OCI-M2 (cell line): ENCODE data around the gene MLIP.

Experiments used
- DNase-seq: peaks from one replicate; lab custom pipeline; 2025; ENCODE audit not compliant: unreplicated experiment; lab: John Stamatoyannopoulos, UW

Gene MLIP

DNA sequence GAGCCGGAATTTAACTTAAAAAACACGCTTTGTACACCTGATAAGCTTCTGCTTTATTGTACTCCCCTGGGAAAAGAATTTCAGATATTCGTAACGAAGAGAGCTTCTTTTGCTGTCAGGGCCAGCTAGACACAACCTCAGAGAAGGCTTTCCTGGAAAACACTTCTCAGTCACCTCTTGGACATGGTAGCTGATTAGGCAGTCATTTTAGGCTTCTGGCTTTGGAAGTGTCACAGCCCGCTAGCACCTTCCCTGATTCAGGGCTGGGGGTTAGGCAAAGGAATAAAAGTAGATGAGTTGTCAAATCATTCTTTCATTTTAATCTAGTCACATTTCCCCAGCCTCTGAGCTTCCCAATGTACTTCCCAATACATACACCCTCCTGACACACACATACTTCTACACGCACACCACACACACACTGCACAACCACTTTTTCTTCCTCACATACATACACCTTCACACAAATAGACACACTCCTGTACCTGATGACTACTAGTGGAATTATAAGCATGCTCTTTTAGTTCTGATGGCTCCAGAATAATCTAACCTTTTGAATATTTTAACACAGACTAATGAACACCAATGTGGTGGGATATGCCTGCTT lies 162.1 kb downstream of the MLIP start:
- DNase-seq = no peak

DNA sequence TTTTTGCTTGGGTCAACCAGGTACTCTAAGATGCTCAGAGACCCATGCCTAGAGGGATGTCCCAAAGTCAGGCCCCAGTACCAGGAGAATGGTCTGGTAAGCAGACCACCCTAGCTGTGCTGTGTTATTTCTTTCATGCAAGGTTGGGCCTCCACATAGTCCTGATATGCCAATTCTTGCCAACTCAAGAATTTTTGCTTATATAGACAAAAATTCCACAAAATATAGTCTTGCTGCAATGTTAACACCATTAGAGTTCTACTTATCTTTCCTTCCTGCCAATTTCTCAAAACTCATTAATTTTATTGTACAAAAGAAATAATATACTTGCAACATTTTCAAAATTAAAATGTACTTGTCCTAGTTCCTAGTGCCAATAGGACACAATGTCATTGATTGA lies 163.1 kb downstream of the MLIP start:
- no peak for DNase-seq

DNA sequence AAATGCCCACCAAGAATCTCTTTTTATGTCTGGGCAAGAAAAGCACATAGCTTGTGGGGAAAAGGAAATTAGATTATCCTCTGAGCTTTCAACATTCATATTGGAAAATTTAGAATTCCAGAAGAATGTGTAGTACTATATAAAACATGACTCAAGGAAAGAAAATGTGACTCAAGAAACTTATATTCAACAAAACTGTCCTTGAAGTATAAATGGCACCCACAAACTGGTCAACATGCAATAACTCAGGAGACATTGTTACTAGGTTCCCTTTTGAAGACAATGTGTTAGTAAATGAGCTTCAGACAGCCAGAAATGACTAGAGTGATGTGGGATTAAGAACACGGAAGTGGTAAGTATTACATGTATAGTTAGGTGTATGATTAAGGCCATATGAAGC lies 170.9 kb downstream of the MLIP start:
- no peak for DNase-seq

DNA sequence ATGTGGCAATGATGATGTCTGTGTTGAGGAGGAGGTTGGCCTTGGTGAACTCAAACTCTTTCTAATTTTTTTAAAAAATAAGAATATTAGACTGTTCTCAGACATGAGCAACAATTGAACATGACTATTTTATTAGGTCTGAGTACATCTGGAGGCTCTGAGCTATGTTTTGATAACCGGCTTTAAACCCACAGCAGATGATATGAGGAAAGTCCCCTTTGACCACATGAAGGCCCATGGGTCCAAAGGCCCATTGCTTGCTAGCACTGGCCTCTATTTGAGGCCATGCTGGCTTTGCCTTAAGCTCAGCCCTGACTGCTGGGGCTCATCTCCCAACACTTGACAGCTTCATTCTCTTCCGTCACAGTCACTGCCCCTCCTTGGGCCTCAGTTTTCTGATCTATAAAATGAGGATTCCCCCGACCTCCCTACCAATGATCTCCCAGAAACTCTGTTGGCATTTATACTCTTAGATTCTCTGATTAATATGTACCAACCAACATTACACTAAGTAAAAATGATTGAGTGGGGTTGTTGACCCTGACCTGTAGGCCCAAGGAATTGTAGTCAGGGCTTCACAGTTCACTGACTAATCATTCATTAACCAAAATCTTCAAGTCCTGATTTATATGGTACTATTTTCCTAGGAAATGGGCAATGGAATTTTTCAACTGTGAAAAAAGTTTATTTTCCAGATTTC lies 173.1 kb downstream of the MLIP start:
- no peak for DNase-seq

DNA sequence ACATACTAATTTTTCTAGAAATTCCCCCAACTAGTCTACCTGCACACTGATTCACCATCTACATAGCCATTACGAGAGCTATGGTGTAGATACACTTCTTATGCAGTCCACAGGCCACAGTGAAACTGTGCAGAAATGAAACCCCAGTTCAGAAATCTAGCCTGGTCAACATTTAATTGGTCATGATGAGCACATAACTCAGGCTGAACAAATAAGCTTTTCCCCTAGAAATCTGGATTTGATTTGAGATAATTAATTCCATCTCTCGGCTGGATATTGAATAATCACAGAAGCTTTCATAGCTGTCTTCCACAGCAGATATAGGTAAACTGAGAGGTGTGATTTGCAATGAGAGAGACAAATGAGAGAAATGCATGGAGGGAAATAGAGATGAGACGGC lies 174.4 kb downstream of the MLIP start:
- DNase-seq = no peak

DNA sequence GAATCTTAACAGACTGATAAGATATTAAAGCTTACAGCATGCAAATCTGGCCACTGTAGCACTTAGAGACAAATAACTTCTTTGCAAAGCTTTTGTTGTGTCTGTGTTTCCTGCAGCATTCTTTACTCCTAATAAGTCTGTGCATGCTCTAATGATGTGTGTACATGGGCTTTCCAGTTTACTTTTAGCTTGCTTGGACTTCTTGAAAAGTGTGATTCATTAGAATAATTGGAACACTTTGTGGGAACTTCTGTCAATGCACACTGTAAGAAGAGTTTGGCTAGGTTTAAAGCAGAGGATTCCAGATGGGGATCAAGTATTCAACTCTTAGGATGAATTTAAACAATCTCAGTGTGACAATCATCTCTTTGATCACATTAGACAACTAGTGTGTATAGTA lies 174.9 kb downstream of the MLIP start:
- DNase-seq = no peak

DNA sequence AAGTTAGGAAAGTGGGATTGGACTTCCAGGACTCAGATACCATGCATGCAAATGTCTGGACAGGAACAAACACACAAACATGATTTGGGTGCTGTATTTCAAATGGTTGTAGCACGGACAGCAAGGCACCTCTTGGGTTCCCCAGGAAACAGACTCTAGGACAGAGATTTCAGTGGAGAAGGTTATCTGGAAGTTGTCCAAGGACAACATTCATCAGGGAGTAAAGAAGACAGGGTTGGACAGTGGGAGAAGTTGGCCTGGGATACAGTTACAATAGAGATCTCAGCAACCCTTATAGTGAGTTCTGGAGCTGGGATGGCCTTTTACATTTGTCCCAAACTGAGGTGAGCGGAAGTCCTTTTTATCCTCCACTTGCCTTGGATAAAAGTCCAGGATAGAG lies 177.2 kb downstream of the MLIP start:
- no peak for DNase-seq

DNA sequence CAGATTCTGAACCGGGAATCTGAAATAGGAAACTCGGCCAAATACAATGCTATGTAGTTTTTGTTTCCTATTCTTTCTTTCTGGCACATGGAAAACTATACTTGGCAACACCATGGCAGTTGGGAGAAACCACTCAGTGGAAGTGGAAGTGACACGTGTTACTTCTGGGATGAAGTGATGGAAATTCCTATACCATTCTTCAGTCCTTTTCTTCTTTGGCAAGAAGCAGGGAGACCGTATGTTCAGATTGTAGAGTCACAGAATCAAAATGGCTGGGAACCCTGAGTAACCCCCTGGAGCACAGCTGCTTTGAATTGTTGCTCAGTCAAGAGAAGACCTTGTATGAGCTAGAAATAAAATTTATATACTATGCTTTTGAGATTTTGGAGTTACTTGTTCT lies 178.2 kb downstream of the MLIP start:
- DNase-seq = no peak

DNA sequence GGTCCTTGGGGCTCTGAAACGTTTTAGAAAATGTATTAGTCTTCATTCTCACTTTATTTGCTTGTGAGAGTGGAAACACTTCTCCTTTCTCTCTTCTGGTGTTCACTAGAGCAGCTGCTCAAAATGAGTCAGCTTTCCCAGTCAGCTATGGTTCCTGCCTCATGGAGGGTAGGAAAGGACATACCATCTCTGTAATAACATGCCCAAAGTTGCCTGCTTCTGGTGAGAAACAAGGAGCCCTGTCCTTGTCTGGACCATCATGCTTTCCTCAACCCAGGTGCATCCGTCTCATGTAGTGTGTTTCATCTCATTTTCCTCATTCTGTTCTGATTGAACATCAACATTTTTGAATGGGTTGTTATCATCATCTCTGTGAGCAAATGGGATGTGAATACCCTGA lies 179.9 kb downstream of the MLIP start:
- no peak for DNase-seq

DNA sequence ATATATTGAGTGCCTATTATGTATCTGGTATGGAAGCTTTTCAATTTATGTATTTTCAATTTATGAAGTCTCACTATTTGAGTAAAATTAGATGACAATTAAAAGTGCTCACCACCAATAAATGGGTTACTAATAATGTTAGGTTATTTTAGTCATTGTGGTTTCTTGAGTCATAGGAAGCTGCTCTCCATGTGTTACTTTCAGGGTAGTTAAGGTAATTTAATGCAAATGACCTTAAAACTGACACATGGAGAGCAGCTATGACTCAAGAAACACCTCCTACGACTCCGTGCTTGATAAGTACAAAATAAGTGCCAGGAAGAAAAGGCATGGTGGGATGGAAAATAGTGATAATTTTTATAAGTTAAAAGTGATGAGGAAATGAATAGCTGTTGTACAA lies 180.5 kb downstream of the MLIP start:
- DNase-seq = no peak

DNA sequence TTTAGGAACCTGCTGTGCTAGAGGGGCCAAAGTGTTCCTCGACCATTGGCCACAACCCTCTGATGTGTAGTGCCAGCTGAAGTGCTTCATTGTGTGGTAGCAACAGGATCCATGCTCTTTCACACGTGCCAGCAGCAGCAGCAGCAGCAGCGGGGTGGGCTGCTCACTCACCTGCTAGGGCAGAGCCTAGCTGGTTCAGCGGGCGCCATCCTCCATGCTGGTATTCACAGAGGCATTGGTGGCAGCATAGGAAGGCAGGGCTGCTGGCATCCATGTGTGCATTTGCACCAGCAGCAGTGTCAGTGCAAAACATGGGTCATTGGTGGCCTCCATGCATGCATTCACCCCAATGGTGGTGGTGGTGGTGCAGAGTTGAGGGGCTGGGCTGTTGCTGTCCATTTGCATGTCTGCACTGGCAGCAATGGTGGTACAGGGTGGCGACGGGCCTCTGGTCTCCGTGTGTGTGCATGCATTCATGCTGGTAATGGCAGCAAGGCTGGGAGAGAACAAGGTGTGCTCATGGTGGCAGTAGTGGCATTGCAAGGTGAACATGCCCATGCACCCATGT lies 183.8 kb downstream of the MLIP start:
- DNase-seq = no peak

DNA sequence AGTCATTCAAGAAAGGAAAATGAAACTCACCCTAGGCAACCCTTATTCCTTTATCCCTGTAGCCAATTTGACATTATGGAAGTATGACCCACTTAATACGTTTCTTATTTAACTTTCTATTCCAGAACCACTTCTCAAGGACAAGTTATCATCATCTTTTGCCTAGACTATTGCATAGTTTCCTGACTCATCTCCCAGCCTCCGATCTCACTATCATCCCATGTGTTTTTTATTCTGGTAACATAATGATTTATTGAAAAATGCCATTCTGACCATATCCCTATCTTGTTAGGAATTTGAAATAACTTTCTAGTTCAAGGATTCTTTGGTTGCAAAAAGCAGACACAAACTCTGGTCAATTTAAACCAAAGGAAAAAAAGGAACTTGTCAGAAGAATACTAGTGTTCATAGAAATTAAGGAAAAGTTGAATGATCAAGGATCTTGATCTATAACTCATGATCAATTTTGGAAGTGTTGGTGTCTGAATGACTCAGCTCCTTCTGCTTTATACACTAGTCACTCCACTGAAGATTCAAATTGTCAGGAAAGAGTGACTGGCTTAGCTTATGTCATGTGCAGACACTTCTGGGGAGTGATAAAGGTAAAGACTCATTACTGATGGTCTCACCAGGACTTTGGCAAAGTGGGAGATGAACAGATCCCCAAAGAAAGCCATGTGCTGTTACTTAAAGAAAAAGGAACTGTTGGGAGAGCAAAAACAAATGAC lies 188.5 kb downstream of the MLIP start:
- DNase-seq = no peak

DNA sequence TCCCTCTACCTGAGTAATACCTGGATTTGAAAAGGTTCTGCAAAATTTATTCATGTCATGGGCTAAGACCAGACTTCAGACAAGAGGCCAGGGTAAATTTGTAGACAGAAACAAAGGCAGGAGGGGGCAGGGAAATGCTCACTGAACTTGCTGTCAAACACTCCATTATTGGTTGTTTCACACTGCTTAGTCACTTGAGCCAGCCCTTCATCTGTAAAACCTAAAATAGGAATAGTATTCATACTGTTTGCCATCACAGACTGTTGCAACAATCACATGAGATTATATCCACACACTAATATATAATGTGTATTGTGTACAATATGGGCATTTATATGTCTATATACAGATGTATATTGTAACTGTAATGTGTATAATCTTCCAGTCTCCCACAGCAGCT lies 190.5 kb downstream of the MLIP start:
- no peak for DNase-seq

DNA sequence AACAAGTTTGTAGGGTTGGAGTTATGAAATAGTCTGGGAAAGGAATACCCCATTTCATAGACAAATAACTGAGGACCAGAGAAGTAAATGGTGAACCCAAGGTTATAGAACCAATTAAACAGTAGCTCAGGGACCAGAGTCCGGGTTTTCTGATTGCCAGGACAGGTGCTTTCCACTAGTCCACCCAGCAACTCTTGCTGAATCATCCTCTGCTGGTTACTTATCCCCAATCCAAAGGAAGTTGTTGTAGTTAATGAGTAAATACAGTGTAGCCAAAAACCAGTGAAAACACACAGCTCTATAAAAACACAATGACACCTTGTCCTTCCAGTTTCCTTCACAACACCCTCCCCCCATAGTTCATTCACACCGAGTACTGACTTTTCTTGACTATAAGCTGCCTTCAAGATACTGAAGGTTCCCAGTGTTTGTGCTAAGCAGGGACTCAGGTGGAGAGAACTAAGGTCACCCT lies 196.2 kb downstream of the MLIP start:
- no peak for DNase-seq

DNA sequence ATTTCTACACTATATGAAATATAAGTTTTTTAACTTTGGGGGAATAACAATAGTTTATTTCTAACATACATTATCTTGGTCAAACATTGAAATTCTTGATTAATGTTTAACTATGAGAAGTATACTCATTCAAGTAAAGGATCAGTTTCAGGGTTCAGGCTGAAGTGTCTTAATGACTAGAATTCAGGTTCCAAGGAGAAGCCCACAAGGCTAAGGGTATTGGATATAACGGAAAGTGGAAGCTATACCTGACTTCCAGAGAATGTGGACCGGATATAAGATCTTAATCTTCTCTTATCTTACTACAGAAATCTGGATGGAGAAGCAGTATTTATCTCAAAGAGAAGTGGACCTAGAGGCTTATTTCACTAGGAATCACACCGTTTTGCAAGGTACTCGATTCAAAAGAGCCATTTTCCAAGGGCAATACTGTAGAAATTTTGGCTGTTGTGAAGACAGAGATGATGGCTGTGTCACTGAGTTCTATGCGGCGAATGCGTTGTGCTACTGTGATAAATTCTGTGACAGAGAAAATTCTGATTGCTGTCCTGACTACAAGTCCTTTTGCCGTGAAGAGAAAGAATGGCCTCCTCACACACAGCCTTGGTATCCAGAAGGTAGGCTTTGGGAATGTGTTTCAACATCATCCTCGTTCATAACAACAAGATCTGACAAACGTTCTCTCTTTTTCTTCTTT lies 197.2 kb downstream of the MLIP start, which contains the start of gene TINAG:
Gene TINAG (plus strand): TSS at position 153 of the 697 bp plus-strand sequence. CDS start 110 bp downstream, at position 263.
- no peak for DNase-seq

DNA sequence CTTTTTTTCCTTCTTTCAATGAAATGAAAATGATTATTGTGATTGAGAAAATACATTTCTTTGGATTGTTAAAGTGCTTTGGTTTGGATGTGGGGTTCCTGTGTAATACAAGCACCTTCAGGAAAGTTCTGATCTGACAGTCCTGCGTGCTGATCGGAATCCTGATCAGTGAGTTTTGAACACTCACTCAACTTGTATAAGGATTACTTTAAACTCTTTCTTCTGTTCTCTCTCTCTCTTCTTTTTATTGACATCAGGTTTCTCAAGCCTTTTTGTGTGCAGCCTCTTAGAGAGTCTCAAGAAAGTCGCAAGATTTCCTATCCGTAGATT lies 197.7 kb downstream of the MLIP start:
- DNase-seq = no peak

DNA sequence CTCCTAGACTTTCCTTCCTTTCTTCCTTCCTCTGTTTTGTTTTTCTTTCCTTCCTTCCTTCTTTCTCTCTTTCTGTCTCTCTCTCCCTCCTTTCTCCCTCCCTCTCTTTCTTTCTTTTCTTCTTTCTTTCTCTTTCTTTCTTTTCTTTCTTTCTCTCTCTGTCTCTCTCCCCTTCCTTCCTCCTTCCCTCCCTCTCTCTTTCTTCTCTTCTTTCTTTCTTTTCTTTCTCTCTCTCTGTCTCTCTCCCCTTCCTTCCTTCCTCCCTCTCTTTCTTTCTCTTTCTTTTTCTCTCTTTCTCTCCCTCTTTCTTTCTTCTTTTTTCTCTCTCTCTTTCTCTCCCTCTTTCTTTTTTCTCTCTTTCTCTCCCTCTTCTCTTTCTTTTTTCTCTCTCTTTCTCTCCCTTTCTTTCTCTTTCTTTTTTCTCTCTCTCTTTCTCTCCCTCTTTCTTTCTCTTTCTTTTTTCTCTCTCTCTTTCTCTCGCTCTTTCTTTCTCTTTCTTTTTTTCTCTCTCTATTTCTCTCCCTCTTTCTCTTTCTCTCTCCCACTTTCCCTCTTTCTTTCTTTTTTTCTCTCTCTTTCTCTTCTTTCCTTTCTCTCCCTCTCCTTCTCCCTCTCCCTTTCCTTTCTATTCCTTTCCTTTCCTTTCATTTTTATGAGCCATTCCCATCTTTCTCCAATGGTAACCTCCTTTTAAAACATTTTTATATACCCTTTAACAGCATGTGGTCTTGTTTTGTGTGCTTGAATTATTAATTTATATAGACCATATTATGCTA lies 199.3 kb downstream of the MLIP start:
- no peak for DNase-seq

DNA sequence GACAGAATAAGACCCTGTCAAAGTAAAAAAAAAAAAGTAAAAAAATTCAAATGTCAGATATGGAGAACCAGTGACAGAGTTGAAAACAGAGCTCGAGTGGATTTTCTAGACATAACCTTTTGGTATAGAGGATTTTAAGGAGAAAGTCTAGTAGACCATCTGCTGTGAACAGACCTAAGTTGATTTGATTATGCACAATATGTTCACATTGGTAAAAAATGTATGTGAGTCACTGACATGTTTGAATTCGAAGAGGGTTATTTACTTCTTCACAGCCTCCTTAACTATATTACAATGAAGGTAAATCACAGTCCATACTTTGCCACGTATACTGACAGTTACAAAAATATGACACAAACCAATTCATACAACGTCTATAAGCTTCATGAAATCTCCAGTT lies 204.4 kb downstream of the MLIP start:
- no peak for DNase-seq
